ENCODE results near the gene HYAL2.

DNA sequence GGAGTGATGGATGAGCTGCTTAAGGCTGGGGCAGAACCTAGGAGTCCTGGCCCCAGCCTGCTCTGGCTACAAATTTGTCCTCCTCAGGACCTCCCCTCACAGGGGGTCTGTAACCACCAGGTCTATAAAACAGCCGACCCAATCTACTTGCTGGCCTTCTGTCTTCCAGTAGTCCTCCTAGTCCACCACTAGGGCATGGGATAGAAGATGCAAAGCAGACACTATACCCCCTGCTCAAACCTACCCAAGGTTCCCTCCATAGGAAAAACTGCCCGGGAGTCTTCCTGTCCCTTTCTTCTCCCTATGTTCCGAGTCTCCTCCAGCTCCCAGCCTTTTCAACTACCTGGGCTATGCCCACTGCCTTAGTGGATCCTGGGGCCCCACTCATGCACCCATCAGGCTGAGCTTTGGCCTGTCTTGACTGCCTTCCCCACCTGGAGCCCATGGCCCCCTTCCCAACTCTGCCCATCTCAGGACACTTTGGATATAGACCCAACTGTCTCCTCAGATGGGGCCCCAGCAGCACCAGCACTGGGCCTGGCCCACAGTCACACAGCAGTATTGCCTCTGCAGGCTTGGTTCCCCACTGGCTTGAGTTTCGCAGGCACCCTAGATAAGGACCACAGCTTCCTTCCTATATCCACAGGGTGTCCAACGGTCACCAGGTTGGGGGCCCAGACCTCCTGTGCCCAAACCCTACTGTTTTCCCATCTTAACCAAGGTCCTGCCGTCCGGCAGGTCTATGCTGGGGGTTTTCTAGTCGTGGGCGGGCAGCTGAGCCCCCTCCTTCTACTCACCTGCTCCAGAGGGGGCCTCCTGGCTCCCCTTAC, 24.4 kb downstream of the HYAL2 start:
- no peak for TF ChIP-seq CTCF (conservative IDR thresholded peaks at IDR 0.05; ENCODE audit: low read length)
- no peak for TF ChIP-seq EZH2phosphoT487 (IDR thresholded peaks at IDR 0.05; ENCODE audit: borderline replicate concordance, low read depth, low read length)
